ENCODE data around the gene RAD21L1.

DNA sequence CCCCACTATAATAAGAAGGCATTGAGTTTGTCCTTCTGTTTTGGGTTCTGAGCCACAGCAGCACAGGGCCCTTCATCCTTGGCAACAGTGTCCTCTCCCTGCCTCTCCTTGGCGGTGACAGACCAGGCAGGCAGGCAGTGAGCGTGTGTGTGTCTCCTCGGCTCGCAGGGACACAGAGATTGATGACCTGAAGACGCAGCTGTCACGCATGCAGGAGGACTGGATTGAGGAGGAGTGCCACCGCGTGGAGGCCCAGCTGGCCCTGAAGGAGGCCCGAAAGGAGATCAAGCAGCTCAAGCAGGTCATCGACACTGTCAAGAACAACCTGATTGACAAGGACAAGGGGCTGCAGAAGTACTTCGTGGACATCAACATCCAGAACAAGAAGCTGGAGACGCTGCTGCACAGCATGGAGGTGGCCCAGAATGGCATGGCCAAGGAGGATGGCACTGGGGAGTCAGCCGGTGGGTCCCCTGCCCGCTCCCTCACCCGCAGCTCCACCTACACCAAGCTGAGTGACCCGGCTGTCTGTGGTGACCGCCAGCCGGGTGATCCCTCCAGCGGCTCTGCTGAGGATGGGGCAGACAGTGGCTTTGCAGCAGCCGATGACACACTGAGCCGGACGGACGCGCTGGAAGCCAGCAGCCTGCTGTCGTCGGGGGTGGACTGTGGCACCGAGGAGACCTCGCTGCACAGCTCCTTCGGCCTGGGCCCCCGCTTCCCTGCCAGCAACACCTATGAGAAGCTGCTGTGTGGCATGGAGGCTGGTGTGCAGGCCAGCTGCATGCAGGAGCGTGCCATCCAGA, 79.1 kb downstream of the RAD21L1 start:
- TF ChIP-seq CTCF (IDR thresholded peaks at IDR 0.05; ENCODE audit: insufficient read depth, low read length, poor library complexity, severe bottlenecking) (no peak), EZH2phosphoT487 (conservative IDR thresholded peaks at IDR 0.05; ENCODE audit: low read length) (no peak)
